Activated CD4-positive, alpha-beta T cell treated with anti-CD3 and anti-CD28 coated beads for 36 hours (primary cell): ENCODE measurements around the gene GLRA3. TPM values are rescaled to one million over a fixed set of nuclear protein-coding genes. Genes with fewer than 3 reads are reported as not detected.
A peak's percentile ranks its signal among the peaks of the same experiment; 100 is the strongest.

Experiments used
- ATAC-seq: fragments of 200-7000 bp; cut with Tn5 transposase; one replicate; pipeline ENCODE4 v1.10.0; 2021; ENCODE audit warnings: mild to moderate bottlenecking, moderate library complexity
- CTCF ChIA-PET: fragments of 350-600 bp; sonication (Branson Sonifier 250); formaldehyde crosslinking; loops from one replicate; lab custom pipeline; 2021; ENCODE audit warnings: antibody characterized with exemption; lab: Charles Lee
- POLR2A ChIA-PET: fragments of 350-600 bp; sonication (Branson Sonifier 250); formaldehyde crosslinking; loops from one replicate; lab custom pipeline; 2021; ENCODE audit warnings: antibody characterized with exemption, inconsistent platforms; lab: Charles Lee
- DNase-seq: peaks from one replicate; pipeline ENCODE4 v3.0.0-alpha.2; 2020
- H3K27ac Mint-ChIP-seq: one replicate; pipeline ENCODE4 v1.8.0; 2021; ENCODE audit warnings: mixed read lengths
- H3K27me3 Mint-ChIP-seq: one replicate; pipeline ENCODE4 v1.8.0; 2021; ENCODE audit warnings: mixed read lengths
- H3K36me3 Mint-ChIP-seq: one replicate; pipeline ENCODE4 v1.8.0; 2021; ENCODE audit warnings: low read depth, mixed read lengths
- H3K4me1 Mint-ChIP-seq: one replicate; pipeline ENCODE4 v1.8.0; 2021; ENCODE audit warnings: mixed read lengths
- H3K4me3 Mint-ChIP-seq: one replicate; pipeline ENCODE4 v1.8.0; 2021; ENCODE audit warnings: mild to moderate bottlenecking, moderate library complexity, mixed read lengths
- H3K9me3 Mint-ChIP-seq: one replicate; pipeline ENCODE4 v1.8.0; 2021; ENCODE audit warnings: low read depth, mixed read lengths
- intact Hi-C, 2 experiments: fragments of 100-400 bp; cut with DNase I in 1 of 2; cut with micrococcal nuclease in 1 of 2; formaldehyde crosslinking; loops; one replicate each; pipeline versions ENCODE4 v1.14.2 to v1.15.1; 2022 to 2024; cut with DNase I, micrococcal nuclease
- total RNA-seq, 2 experiments: library from RNA; stranded (reverse); gene quantifications; one replicate each; pipeline ENCODE4 v1.2.3, GENCODE V29; 2021

The GLRA3 gene
- total RNA-seq, 2 experiments from 2014 or later = not detected

DNA sequence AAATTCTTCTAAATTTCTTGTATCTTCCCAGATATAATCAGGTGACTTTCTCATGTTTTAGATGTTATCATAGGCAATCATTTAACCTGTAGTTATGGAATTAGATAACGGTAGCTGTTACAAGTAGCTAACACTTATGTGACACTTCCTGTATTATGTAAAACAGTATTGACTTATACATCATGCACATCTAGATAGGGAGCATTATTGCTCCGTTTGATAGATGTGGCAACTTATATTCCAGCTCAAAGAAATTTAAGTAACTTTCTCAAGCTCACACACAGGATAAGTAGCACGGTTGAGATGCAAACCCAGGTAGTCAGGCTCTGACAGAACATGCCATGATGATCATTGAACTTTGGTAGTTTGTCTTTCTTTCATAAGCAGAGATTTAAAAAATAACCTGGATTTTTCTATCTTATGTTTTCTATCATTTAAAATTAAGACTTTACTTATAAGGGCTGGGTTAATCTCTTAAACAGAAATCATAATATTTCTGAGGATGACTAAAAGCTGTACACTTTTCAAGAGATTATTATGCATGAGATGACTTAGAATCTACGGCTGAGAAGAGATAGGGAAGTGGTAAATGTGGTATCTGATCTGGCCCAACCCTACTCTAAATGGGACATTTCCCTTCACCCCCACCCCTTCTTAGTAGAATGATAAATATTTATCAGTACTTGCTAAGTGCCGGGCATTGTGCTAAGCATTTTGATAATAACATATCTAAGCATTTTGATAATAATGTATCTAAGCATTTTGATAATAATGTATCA lies 237.6 kb downstream of the GLRA3 start:
- ChIA-PET CTCF (no interaction called here), POLR2A (no interaction called here)
- H3K27ac Mint-ChIP-seq = no peak overlapping the region
- ATAC-seq (peak; percentile 76), DNase-seq (no peak)
- intact Hi-C loops = no loop called here
- H3K4me3 Mint-ChIP-seq = no peak overlapping the region
- H3K27me3 Mint-ChIP-seq = no peaks in the 10 kb centered on the region
- H3K4me1 Mint-ChIP-seq = peaks cover 6% of the 10 kb centered on the region
- H3K36me3 Mint-ChIP-seq = no peaks in the 10 kb centered on the region
- peaks cover 2% of the 10 kb centered on the region for H3K9me3 Mint-ChIP-seq

- intact Hi-C loops = no loop called here
- Mint-ChIP-seq H3K9me3 (peaks cover 2% of the 10 kb centered on the region), H3K27me3 (no peaks in the 10 kb centered on the region), H3K4me1 (peaks cover 6% of the 10 kb centered on the region), H3K27ac (no peak overlapping the region), H3K36me3 (no peaks in the 10 kb centered on the region), H3K4me3 (no peak overlapping the region)
- ATAC-seq (no peak), DNase-seq (no peak)
- POLR2A ChIA-PET = no interaction called here
- CTCF ChIA-PET = no interaction called here
Measured at GRCh38 chr4:174590336-174590735, 238.7 kb downstream of the GLRA3 start.

Other genes starting within 250 kb of the GLRA3 start
- gene ADAM29, start 89.1 kb upstream of the GLRA3 start, total RNA-seq = not detected